Stomach (tissue), 9 donors: ENCODE data around the gene CADPS. TPM values are rescaled to one million over a fixed set of nuclear protein-coding genes. Genes with fewer than 3 reads are reported as not detected.
A peak's percentile ranks its signal among the peaks of the same experiment; 100 is the strongest.

ENCODE experiments used
- DNase-seq, 2 donors: peaks; one replicate each; pipeline versions ENCODE4 v3.0.0 to v3.0.0-alpha.2; 2013 to 2019
- H3K27ac ChIP-seq, 5 donors: fragments of 200-600 bp in 4 of 5; sonication (generic) in 4 of 5; one replicate each; pipeline ENCODE4 v1.5.1; 2013 to 2019; ENCODE audit warnings: mild to moderate bottlenecking in 1 of 5, moderate library complexity in 1 of 5
- H3K27me3 ChIP-seq, 3 donors: fragments of 200-600 bp; sonication (generic); one replicate each; pipeline ENCODE4 v1.5.1; 2017 to 2019; ENCODE audit warnings: mixed run types in 1 of 3
- H3K36me3 ChIP-seq, 4 donors: fragments of 200-600 bp; sonication (generic); 1 replicate in 3 of 4; 2 replicates in 1 of 4; pipeline ENCODE4 v1.5.1; 2016 to 2019
- H3K4me1 ChIP-seq, 4 donors: fragments of 200-600 bp; sonication (generic); one replicate each; pipeline ENCODE4 v1.5.1; 2016 to 2019
- H3K4me3 ChIP-seq, 4 donors: fragments of 200-600 bp; sonication (generic) in 3 of 4; one replicate each; pipeline ENCODE4 v1.5.1; 2016 to 2019; ENCODE audit warnings: mild to moderate bottlenecking in 1 of 4
- H3K9me3 ChIP-seq, 4 donors: fragments of 200-600 bp; sonication (generic); one replicate each; pipeline ENCODE4 v1.5.1; 2016 to 2019
- EP300 ChIP-seq: sonication (generic); formaldehyde crosslinking; IDR thresholded peaks from one replicate; pipeline ENCODE4 v1.6.1; 2017; ENCODE audit warnings: antibody characterized with exemption
- POLR2A ChIP-seq, 4 donors: fragments of 450-650 bp; IDR thresholded peaks; one replicate each; pipeline ENCODE4 v1.6.1; 2016; ENCODE audit warnings: antibody characterized with exemption in 4 of 4, control low read depth in 2 of 4, mild to moderate bottlenecking in 1 of 4, moderate library complexity in 1 of 4
- POLR2AphosphoS5 ChIP-seq, 3 donors: sonication (generic); formaldehyde crosslinking; IDR thresholded peaks; one replicate each; pipeline ENCODE4 v1.6.1; 2016; ENCODE audit warnings: antibody characterized with exemption in 3 of 3
- WGBS, 5 donors: extraction: QIAGEN DNeasy Blood & Tissue Kit in 3 of 5; methylation state at CpG; one replicate each; pipeline versions ENCODE4 v1.1.5 to v1.1.7; 2013 to 2018; 5-methylcytosine and 5-hydroxymethylcytosine counted together
- intact Hi-C: fragments of 100-400 bp; cut with DNase I; formaldehyde crosslinking; loops from one replicate; pipeline ENCODE4 v1.15.1; 2023; ENCODE audit warnings: low total_unique reads
- polyA plus RNA-seq, 3 donors: library from polyadenylated mRNA; stranded (reverse); fragments of 200-250 nt; gene quantifications; one replicate each; pipeline ENCODE4 v1.2.3, GENCODE V29; 2013
- total RNA-seq, 5 donors: library from RNA; depleted of rRNA; stranded (reverse); fragments of >200 nt; gene quantifications; one replicate each; pipeline versions ENCODE4 v1.1.0 to v1.2.3, GENCODE V29; 2014 to 2016
- TF ChIP-seq, protein P1 (sequence below), 7 experiments: fragments of 450-650 bp in 4 of 7; fragments of 200-600 bp in 3 of 7; sonication (generic) in 3 of 7; IDR thresholded peaks; one replicate each; pipeline ENCODE4 v1.5.1; 2016 to 2019; ENCODE audit warnings: antibody characterized with exemption in 7 of 7, control low read depth in 2 of 7, mild to moderate bottlenecking in 1 of 7
- donor health status: healthy with polysubstance abuse.
- donor health status: Bipolar disorder and iron deficiency.
- donor health status: healthy.

Gene CADPS
- total and polyA plus RNA-seq, 8 donors, result 0.58 to 32.2 (median 3.4) TPM

DNA sequence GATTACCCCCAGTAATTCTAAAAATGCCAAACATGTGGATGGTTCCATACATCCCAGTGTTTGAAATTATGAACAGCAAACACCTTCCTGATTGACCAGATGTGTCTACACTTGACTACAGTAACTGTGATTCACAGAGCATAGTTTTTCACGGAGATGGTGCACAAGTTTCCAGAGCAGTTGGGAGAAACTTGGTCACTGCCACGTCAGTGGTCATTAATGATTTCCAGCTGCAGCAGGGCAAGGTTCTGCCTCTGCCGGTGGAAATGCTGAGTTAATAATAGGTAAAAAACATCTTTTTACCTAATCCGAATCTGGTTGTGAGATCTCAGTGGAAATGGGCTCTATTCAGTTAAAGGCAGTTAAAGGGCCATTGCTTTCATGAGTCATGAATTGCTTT, 347.7 kb downstream of the CADPS start:
- no peak for TF ChIP-seq POLR2AphosphoS5 (IDR thresholded peaks at IDR 0.05)
- no peak for TF ChIP-seq EP300
- TF ChIP-seq, protein P1, sequence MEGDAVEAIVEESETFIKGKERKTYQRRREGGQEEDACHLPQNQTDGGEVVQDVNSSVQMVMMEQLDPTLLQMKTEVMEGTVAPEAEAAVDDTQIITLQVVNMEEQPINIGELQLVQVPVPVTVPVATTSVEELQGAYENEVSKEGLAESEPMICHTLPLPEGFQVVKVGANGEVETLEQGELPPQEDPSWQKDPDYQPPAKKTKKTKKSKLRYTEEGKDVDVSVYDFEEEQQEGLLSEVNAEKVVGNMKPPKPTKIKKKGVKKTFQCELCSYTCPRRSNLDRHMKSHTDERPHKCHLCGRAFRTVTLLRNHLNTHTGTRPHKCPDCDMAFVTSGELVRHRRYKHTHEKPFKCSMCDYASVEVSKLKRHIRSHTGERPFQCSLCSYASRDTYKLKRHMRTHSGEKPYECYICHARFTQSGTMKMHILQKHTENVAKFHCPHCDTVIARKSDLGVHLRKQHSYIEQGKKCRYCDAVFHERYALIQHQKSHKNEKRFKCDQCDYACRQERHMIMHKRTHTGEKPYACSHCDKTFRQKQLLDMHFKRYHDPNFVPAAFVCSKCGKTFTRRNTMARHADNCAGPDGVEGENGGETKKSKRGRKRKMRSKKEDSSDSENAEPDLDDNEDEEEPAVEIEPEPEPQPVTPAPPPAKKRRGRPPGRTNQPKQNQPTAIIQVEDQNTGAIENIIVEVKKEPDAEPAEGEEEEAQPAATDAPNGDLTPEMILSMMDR (IDR thresholded peaks at IDR 0.05), result no peak
- no peak for TF ChIP-seq POLR2A (IDR thresholded peaks at IDR 0.05)
- no peaks in the 10 kb centered on the region for H3K27me3 ChIP-seq
- H3K27ac ChIP-seq, result no peak overlapping the region
- DNase-seq, result no peak
- no peaks in the 10 kb centered on the region for H3K9me3 ChIP-seq
- H3K4me1 ChIP-seq, result no peaks in the 10 kb centered on the region
- H3K4me3 ChIP-seq, result no peak overlapping the region
- WGBS, 5 donors, result 76 to 87% (median 84%) methylated on average over 4 of the region's 4 CpGs
- H3K36me3 ChIP-seq, result no peaks in the 10 kb centered on the region
- intact Hi-C loops, result no loop called here

DNA sequence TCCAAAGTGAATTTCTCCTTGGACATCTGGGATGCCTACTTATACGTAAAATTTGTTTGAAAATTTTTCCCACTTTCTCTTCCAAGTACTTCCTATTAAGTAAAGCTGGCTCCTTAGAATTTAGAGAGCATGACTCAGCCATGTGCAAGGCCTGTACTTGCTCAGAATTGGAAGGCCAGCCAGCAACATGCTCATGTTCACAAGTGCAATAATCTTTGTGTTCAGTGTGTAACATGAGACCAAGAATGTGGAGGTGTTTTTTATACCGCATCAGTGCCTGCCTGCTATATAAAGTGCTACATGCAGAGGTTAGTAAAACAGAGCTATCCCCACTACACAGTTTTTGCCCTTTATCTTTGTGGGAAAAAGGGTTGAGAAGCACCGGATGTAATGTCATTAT, 349.9 kb downstream of the CADPS start:
- intact Hi-C loops, result no loop called here
- peak in 1 of 2 donors; percentile 11 for DNase-seq
- Histone ChIP-seq H3K4me3 (no peak overlapping the region), H3K27ac (no peak overlapping the region), H3K36me3 (no peaks in the 10 kb centered on the region), H3K4me1 (no peaks in the 10 kb centered on the region), H3K27me3 (peaks cover 0 to 3% (median 0%) of the 10 kb centered on the region in 3 donors), H3K9me3 (no peaks in the 10 kb centered on the region)
- no peak for TF ChIP-seq EP300
- TF ChIP-seq POLR2AphosphoS5 (IDR thresholded peaks at IDR 0.05), result no peak
- TF ChIP-seq POLR2A (IDR thresholded peaks at IDR 0.05), result no peak
- TF ChIP-seq, protein P1 (IDR thresholded peaks at IDR 0.05), result no peak
- WGBS, 5 donors, result 73 to 86% (median 78%) methylated on average over 3 of the region's 3 CpGs

DNA sequence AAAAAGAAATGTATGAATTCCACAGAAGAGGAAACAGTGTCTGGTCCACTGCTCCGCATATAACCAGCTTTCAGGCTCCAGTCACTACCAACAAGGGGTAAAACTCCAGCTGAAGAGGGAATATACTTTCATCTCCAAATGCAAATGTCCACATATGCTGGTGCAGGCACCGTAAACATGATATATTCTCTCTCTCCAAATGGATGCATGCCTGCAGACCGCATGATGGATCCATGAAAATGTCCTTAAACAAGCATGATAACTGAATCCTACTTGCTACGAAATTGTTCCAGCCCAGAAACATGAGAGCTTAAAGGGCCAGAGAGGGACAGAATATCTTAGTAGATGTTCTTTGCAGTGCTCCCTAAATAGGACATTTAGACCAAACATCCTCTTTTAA, 351.5 kb downstream of the CADPS start:
- H3K4me3 ChIP-seq, result no peak overlapping the region
- H3K27me3 ChIP-seq, result peaks cover 0 to 3% (median 0%) of the 10 kb centered on the region in 3 donors
- WGBS, 5 donors, result 68 to 86% (median 80%) methylated on average over 4 of the region's 4 CpGs
- intact Hi-C loops, result no loop called here
- no peaks in the 10 kb centered on the region for H3K4me1 ChIP-seq
- no peak for DNase-seq
- TF ChIP-seq POLR2AphosphoS5 (IDR thresholded peaks at IDR 0.05) (no peak), EP300 (no peak), POLR2A (IDR thresholded peaks at IDR 0.05) (no peak)
- TF ChIP-seq, protein P1 (IDR thresholded peaks at IDR 0.05), result no peak
- H3K36me3 ChIP-seq, result no peaks in the 10 kb centered on the region
- H3K27ac ChIP-seq, result no peak overlapping the region
- no peaks in the 10 kb centered on the region for H3K9me3 ChIP-seq

DNA sequence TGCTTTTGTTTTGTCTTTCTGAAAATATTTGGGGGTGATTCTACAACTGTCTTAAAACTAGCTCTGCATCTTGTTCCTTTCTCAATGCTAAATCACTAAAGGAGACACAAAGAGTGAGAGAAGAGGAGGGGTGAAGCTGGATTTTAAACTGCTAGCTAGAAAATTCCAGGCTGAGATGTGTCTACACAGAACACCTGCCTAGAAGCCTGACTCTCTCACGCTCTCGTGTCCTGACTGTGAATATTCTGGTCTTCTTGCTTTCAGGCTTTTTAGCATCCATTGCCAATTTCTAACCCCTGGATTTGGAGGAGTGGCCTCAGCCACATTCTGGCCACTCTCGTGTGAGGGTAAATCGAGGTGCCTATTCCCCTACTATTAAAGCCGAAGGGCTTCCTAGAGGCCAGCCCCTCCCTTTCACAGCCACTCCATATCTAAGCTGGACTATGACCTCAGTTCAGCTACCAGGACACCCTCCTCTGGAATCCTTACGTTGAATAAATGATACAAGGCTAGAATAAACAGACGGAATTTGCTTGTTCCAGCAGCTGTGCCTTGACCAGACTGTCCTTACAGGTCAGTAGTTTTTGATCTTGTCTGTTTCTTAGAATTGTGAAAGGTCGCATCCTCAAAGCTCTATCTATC, 353.6 kb downstream of the CADPS start:
- H3K9me3 ChIP-seq, result no peaks in the 10 kb centered on the region
- DNase-seq, result no peak
- intact Hi-C loops, result no loop called here
- no peaks in the 10 kb centered on the region for H3K36me3 ChIP-seq
- peaks cover 0 to 3% (median 0%) of the 10 kb centered on the region in 3 donors for H3K27me3 ChIP-seq
- 68 to 72% (median 70%) methylated on average over 8 of the region's 8 CpGs for WGBS, 5 donors
- no peak overlapping the region for H3K27ac ChIP-seq
- H3K4me3 ChIP-seq, result no peak overlapping the region
- H3K4me1 ChIP-seq, result no peaks in the 10 kb centered on the region
- TF ChIP-seq, protein P1 (IDR thresholded peaks at IDR 0.05), result no peak
- TF ChIP-seq POLR2AphosphoS5 (IDR thresholded peaks at IDR 0.05) (no peak), EP300 (no peak), POLR2A (IDR thresholded peaks at IDR 0.05) (no peak)
